Ovary (tissue), 9 donors: ENCODE data around the gene ACER2. TPM values are rescaled to one million over a fixed set of nuclear protein-coding genes. Genes with fewer than 3 reads are reported as not detected.

Source experiments
- DNase-seq, 5 donors: peaks; one replicate each; pipeline ENCODE4 v3.0.0-alpha.2; 2019 to 2020
- H3K27ac ChIP-seq, 2 donors: fragments of 200-600 bp; one replicate each; pipeline versions ENCODE4 v1.5.1 to v1.8.0; 2019 to 2022
- H3K27me3 ChIP-seq: fragments of 200-600 bp; one replicate; pipeline ENCODE4 v1.8.0; 2022
- H3K36me3 ChIP-seq: fragments of 200-600 bp; sonication (generic); one replicate; pipeline ENCODE4 v1.5.1; 2019
- H3K4me1 ChIP-seq: one replicate; pipeline ENCODE4 v1.8.1; 2013; ENCODE audit warnings: mild to moderate bottlenecking, moderate library complexity; ENCODE audit not compliant: insufficient read depth
- H3K4me3 ChIP-seq: fragments of 200-600 bp; sonication (generic); one replicate; pipeline ENCODE4 v1.5.1; 2017
- H3K9me3 ChIP-seq, 2 donors: fragments of 200-600 bp in 1 of 2; sonication (generic) in 1 of 2; one replicate each; pipeline versions ENCODE4 v1.5.1 to v1.8.1; 2013 to 2019; ENCODE audit warnings: mild to moderate bottlenecking in 1 of 2, moderate library complexity in 1 of 2
- CTCF ChIP-seq, 3 donors: fragments of 450-650 bp in 2 of 3; fragments of 200-600 bp in 1 of 3; IDR thresholded peaks; one replicate each; pipeline versions ENCODE4 v1.5.1 to v1.8.0; 2016 to 2022; ENCODE audit warnings: antibody characterized with exemption in 3 of 3, mild to moderate bottlenecking in 1 of 3
- EP300 ChIP-seq: sonication (generic); formaldehyde crosslinking; IDR thresholded peaks from one replicate; pipeline ENCODE4 v1.6.1; 2017; ENCODE audit warnings: antibody characterized with exemption
- POLR2A ChIP-seq: fragments of 450-650 bp; IDR thresholded peaks from one replicate; pipeline ENCODE4 v1.6.1; 2017; ENCODE audit warnings: antibody characterized with exemption, mild to moderate bottlenecking, moderate library complexity
- WGBS, 3 donors: extraction: QIAGEN DNeasy Blood & Tissue Kit in 1 of 3; methylation state at CpG; one replicate each; pipeline versions ENCODE4 v1.1.5 to v1.1.7; 2013 to 2017; 5-methylcytosine and 5-hydroxymethylcytosine counted together
- intact Hi-C, 4 donors: fragments of 100-400 bp; cut with DNase I; formaldehyde crosslinking; loops; one replicate each; pipeline versions ENCODE4 v1.11.0 to v1.15.1; 2022 to 2023
- polyA plus RNA-seq, 2 donors: library from polyadenylated mRNA; stranded (reverse); fragments of 200-250 nt in 1 of 2; fragments of 350-450 nt in 1 of 2; fragmentation: Illumina TruSeq in 1 of 2; extraction: RNeasy Lipid Tissue Mini Kit (QIAGEN cat#74804) in 1 of 2; gene quantifications; one replicate each; pipeline ENCODE4 v1.2.3, GENCODE V29; 2013 to 2014
- total RNA-seq, 7 donors: library from RNA; depleted of rRNA in 2 of 7; stranded (reverse); fragments of >200 nt in 2 of 7; fragmentation: NEBNext Ultra II Directional in 3 of 7; extraction: Animal tissue kit (Norgen Biotek cat#: 25700) in 3 of 7; gene quantifications; one replicate each; pipeline versions ENCODE4 v1.1.0 to v1.2.4, GENCODE V29; 2016 to 2023
- donor health status: DM: no; HTN: no; CAD: no; lungs with moderate emphysema.
- donor health status: DM: no; HTN: no; CAD: no.
- donor health status: Bipolar disorder and iron deficiency.
- donor health status: DM: yes; HTN: yes; CAD: no.
- donor health status: DM: no; HTN: no; CAD: no.
- donor health status: DM: yes; HTN: yes; CAD: no.

Gene ACER2
- total and polyA plus RNA-seq, 9 donors: 0.80 to 10.0 (median 3.0) TPM

- no peak overlapping the region for H3K4me3 ChIP-seq
- DNase-seq: no peak
- no peaks in the 10 kb centered on the region for H3K9me3 ChIP-seq
- no peaks in the 10 kb centered on the region for H3K4me1 ChIP-seq
- no peaks in the 10 kb centered on the region for H3K27me3 ChIP-seq
- TF ChIP-seq CTCF (IDR thresholded peaks at IDR 0.05): no peak
- no peak for TF ChIP-seq EP300
- no peak for TF ChIP-seq POLR2A
- 10 to 19% (median 14%) methylated on average over 5 of the region's 5 CpGs for WGBS, 3 donors
- no peaks in the 10 kb centered on the region for H3K36me3 ChIP-seq
- intact Hi-C loops: loop anchor here in 3 of 4 donors (10.0 kb wide), 4 partner anchors 63 to 413 kb away; partner anchors contain the start of genes DENND4C (in 1 of the 3), RPS6 (in 1 of the 3) and RRAGA (in 1 of the 3)
- no peak overlapping the region for H3K27ac ChIP-seq
Observed at GRCh38 chr9:19457693-19458009, 48.8 kb downstream of the ACER2 start.

- no peaks in the 10 kb centered on the region for H3K27me3 ChIP-seq
- H3K9me3 ChIP-seq: no peaks in the 10 kb centered on the region
- no peak overlapping the region for H3K4me3 ChIP-seq
- no peak for DNase-seq
- TF ChIP-seq EP300: no peak
- no peak for TF ChIP-seq POLR2A
- TF ChIP-seq CTCF (IDR thresholded peaks at IDR 0.05): no peak
- H3K27ac ChIP-seq: no peak overlapping the region
- intact Hi-C loops: loop anchor here in 1 of 4 donors (10.0 kb wide), 1 partner anchor 415 kb away; the partner anchor contains the start of gene RRAGA
- H3K36me3 ChIP-seq: no peaks in the 10 kb centered on the region
- no peaks in the 10 kb centered on the region for H3K4me1 ChIP-seq
- WGBS, 3 donors: 71 to 77% (median 76%) methylated on average over 6 of the region's 6 CpGs
Observed at GRCh38 chr9:19460243-19460642, 51.4 kb downstream of the ACER2 start.

- Histone ChIP-seq H3K9me3 (no peaks in the 10 kb centered on the region), H3K4me3 (no peak overlapping the region), H3K4me1 (no peaks in the 10 kb centered on the region), H3K36me3 (no peaks in the 10 kb centered on the region), H3K27me3 (no peaks in the 10 kb centered on the region), H3K27ac (no peak overlapping the region)
- no peak for TF ChIP-seq POLR2A
- TF ChIP-seq CTCF (IDR thresholded peaks at IDR 0.05): no peak
- TF ChIP-seq EP300: no peak
- 91 to 92% (median 92%) methylated on average over 26 of the region's 26 CpGs for WGBS, 3 donors
- DNase-seq: no peak
- intact Hi-C loops: loop anchor here in 1 of 4 donors (10.0 kb wide), 1 partner anchor 416 kb away; the partner anchor contains the start of gene RRAGA
Observed at GRCh38 chr9:19461135-19461534, 52.3 kb downstream of the ACER2 start.

GRCh38 chr9:19464061-19464763, 55.4 kb downstream of the ACER2 start:
- TF ChIP-seq EP300: no peak
- no peak for TF ChIP-seq CTCF (IDR thresholded peaks at IDR 0.05)
- no peak for TF ChIP-seq POLR2A
- no peaks in the 10 kb centered on the region for H3K9me3 ChIP-seq
- 72 to 74% (median 74%) methylated on average over 23 of the region's 23 CpGs for WGBS, 3 donors
- intact Hi-C loops: loop anchor here in 1 of 4 donors (10.0 kb wide), 1 partner anchor 419 kb away; the partner anchor contains the start of gene RRAGA
- H3K4me3 ChIP-seq: peak overlapping the region; percentile 60
- no peak overlapping the region for H3K27ac ChIP-seq
- no peak for DNase-seq
- no peaks in the 10 kb centered on the region for H3K27me3 ChIP-seq
- H3K36me3 ChIP-seq: no peaks in the 10 kb centered on the region
- H3K4me1 ChIP-seq: no peaks in the 10 kb centered on the region
